ENCODE data around the gene RUBCNL. TPM values are rescaled to one million over a fixed set of nuclear protein-coding genes. Genes with fewer than 3 reads are reported as not detected.

RUBCNL gene
- total RNA-seq, 1 experiment from 2014 or later, result 0.42 TPM

- no peak overlapping the region for H3K9ac ChIP-seq (ENCODE audit: low read length)
- no peak for TF ChIP-seq SP1 (IDR thresholded peaks at IDR 0.05; ENCODE audit: low read depth)
- TF ChIP-seq ZFX (IDR thresholded peaks at IDR 0.05), result no peak
- no peak for TF ChIP-seq ATF3 (IDR thresholded peaks at IDR 0.05)
- no peak for TF ChIP-seq RAD21 (IDR thresholded peaks at IDR 0.05; ENCODE audit: low read depth)
- no peak for TF ChIP-seq EZH2phosphoT487 (IDR thresholded peaks at IDR 0.05; ENCODE audit: borderline replicate concordance)
- no peak for TF ChIP-seq REST (IDR thresholded peaks at IDR 0.05; ENCODE audit: low read depth)
- TF ChIP-seq EZH2 (IDR thresholded peaks at IDR 0.05), result no peak
- no peak overlapping the region for H3K4me2 ChIP-seq (ENCODE audit: low read length)
- DNase-seq (ENCODE audit: low read depth, low spot score), result no peak
- H3K36me3 ChIP-seq (ENCODE audit: control insufficient read depth in 1 of 2, insufficient read depth in 2 of 2, low read length in 2 of 2), result no peaks in the 10 kb centered on the region
- ChIA-PET RAD21 (ENCODE audit: low non-redundant PET in 1 of 2, low total read pairs in 2 of 2, uncharacterized antibody in 2 of 2, unreplicated experiment in 2 of 2) (no interaction called here), CTCF (no interaction called here), POLR2A (no interaction called here)
- BruUV-seq (replicated peaks), result no TSS peak
- no peaks in the 10 kb centered on the region for H4K20me1 ChIP-seq (ENCODE audit: insufficient read depth)
- no peaks in the 10 kb centered on the region for H3K4me1 ChIP-seq (ENCODE audit: control insufficient read depth in 1 of 2, insufficient read depth in 2 of 2, low read length in 2 of 2)
- H3K79me2 ChIP-seq (ENCODE audit: insufficient read depth, low read length), result no peaks in the 10 kb centered on the region
- H3K27me3 ChIP-seq (ENCODE audit: insufficient read depth, low read length), result no peaks in the 10 kb centered on the region
- no peak overlapping the region for H3K4me3 ChIP-seq (replicated peaks in 1 of 2; ENCODE audit: low read depth in 1 of 2, low read length in 2 of 2)
- intact Hi-C loops (cut with micrococcal nuclease), result no loop called here
- H3K27ac ChIP-seq (ENCODE audit: low read depth, low read length), result no peak overlapping the region
- H3K9me2 ChIP-seq (ENCODE audit: insufficient read depth), result no peaks in the 10 kb centered on the region
- no peak for ATAC-seq
- no peaks in the 10 kb centered on the region for H3K9me3 ChIP-seq (ENCODE audit: control insufficient read depth in 1 of 2, insufficient read depth in 1 of 2, low read depth in 1 of 2, low read length in 2 of 2)
- H2AFZ ChIP-seq (ENCODE audit: low read depth, low read length, poor library complexity, severe bottlenecking), result no peak overlapping the region
Measured at GRCh38 chr13:46402178-46402577, 15.1 kb upstream of the RUBCNL start.

GRCh38 chr13:46401432-46401831, 14.4 kb upstream of the RUBCNL start:
- no peak overlapping the region for H3K27ac ChIP-seq (ENCODE audit: low read depth, low read length)
- no peak overlapping the region for H3K9ac ChIP-seq (ENCODE audit: low read length)
- H3K79me2 ChIP-seq (ENCODE audit: insufficient read depth, low read length), result no peaks in the 10 kb centered on the region
- intact Hi-C loops (cut with micrococcal nuclease), result no loop called here
- no peak for ATAC-seq
- no peaks in the 10 kb centered on the region for H3K36me3 ChIP-seq (ENCODE audit: control insufficient read depth in 1 of 2, insufficient read depth in 2 of 2, low read length in 2 of 2)
- CTCF ChIA-PET, result no interaction called here
- no TSS peak for BruUV-seq (replicated peaks)
- no peaks in the 10 kb centered on the region for H3K9me2 ChIP-seq (ENCODE audit: insufficient read depth)
- no peaks in the 10 kb centered on the region for H3K27me3 ChIP-seq (ENCODE audit: insufficient read depth, low read length)
- no peaks in the 10 kb centered on the region for H3K4me1 ChIP-seq (ENCODE audit: control insufficient read depth in 1 of 2, insufficient read depth in 2 of 2, low read length in 2 of 2)
- no peaks in the 10 kb centered on the region for H4K20me1 ChIP-seq (ENCODE audit: insufficient read depth)
- RAD21 ChIA-PET (ENCODE audit: low non-redundant PET in 1 of 2, low total read pairs in 2 of 2, uncharacterized antibody in 2 of 2, unreplicated experiment in 2 of 2), result no interaction called here
- H3K4me3 ChIP-seq (replicated peaks in 1 of 2; ENCODE audit: low read depth in 1 of 2, low read length in 2 of 2), result no peak overlapping the region
- no peak for DNase-seq (ENCODE audit: low read depth, low spot score)
- H2AFZ ChIP-seq (ENCODE audit: low read depth, low read length, poor library complexity, severe bottlenecking), result no peak overlapping the region
- H3K4me2 ChIP-seq (ENCODE audit: low read length), result no peak overlapping the region
- no peaks in the 10 kb centered on the region for H3K9me3 ChIP-seq (ENCODE audit: control insufficient read depth in 1 of 2, insufficient read depth in 1 of 2, low read depth in 1 of 2, low read length in 2 of 2)
- POLR2A ChIA-PET, result no interaction called here
- TF ChIP-seq EZH2 (IDR thresholded peaks at IDR 0.05), result no peak
- no peak for TF ChIP-seq SP1 (IDR thresholded peaks at IDR 0.05; ENCODE audit: low read depth)
- TF ChIP-seq YY1 (IDR thresholded peaks at IDR 0.05; ENCODE audit: extremely low read depth, insufficient replicate concordance, low read depth, low read length), result no peak
- no peak for TF ChIP-seq ZFX (IDR thresholded peaks at IDR 0.05)
- no peak for TF ChIP-seq JUND (IDR thresholded peaks at IDR 0.05)
- no peak for TF ChIP-seq ZNF274 (IDR thresholded peaks at IDR 0.05; ENCODE audit: low read depth, low read length)
- TF ChIP-seq CBX3 (IDR thresholded peaks at IDR 0.05; ENCODE audit: low read depth), result no peak
- no peak for TF ChIP-seq EZH2phosphoT487 (IDR thresholded peaks at IDR 0.05; ENCODE audit: borderline replicate concordance)
- TF ChIP-seq SRF (IDR thresholded peaks at IDR 0.05; ENCODE audit: low read depth), result no peak
- TF ChIP-seq POLR2AphosphoS5 (IDR thresholded peaks at IDR 0.05; ENCODE audit: low read depth, low read length), result no peak
- TF ChIP-seq RAD21 (IDR thresholded peaks at IDR 0.05; ENCODE audit: low read depth), result no peak
- no peak for TF ChIP-seq ATF3 (IDR thresholded peaks at IDR 0.05)
- TF ChIP-seq TCF7L2 (IDR thresholded peaks at IDR 0.05; ENCODE audit: borderline replicate concordance, extremely low read depth, insufficient read depth, insufficient read length), result no peak
- TF ChIP-seq CEBPB (IDR thresholded peaks at IDR 0.05; ENCODE audit: low read depth), result no peak
- TF ChIP-seq ELF1 (IDR thresholded peaks at IDR 0.05; ENCODE audit: borderline replicate concordance, low read depth), result no peak
- no peak for TF ChIP-seq FOSL1 (IDR thresholded peaks at IDR 0.05; ENCODE audit: low read depth)
- no peak for TF ChIP-seq SIN3A (IDR thresholded peaks at IDR 0.05; ENCODE audit: low read depth)
- TF ChIP-seq EGR1 (IDR thresholded peaks at IDR 0.05; ENCODE audit: low read depth), result no peak
